Fibroblast of lung (primary cell): ENCODE data around the gene NLRP3.

Experiments used
- CTCF ChIP-seq, 2 donors: IDR thresholded peaks in 1 of 2; conservative IDR thresholded peaks in 1 of 2; 1 replicate in 1 of 2; 2 replicates in 1 of 2; pipeline ENCODE4 v1.5.1; 2011 to 2012; ENCODE audit warnings: low read length in 2 of 2, control low read depth in 1 of 2, inconsistent platforms in 1 of 2, low read depth in 1 of 2, mild to moderate bottlenecking in 1 of 2
- EZH2 ChIP-seq: IDR thresholded peaks from 2 replicates; pipeline ENCODE4 v1.5.1; 2012; ENCODE audit warnings: low read length, control low read depth, mild to moderate bottlenecking; ENCODE audit errors: missing control alignments

GRCh38 chr1:247406014-247406656 lies 9.8 kb upstream of the NLRP3 start:
- no peak for TF ChIP-seq CTCF (conservative IDR thresholded peaks at IDR 0.05 in 1 of 2, IDR thresholded peaks at IDR 0.05 in 1 of 2; ENCODE audit: low read depth in 1 of 2, low read length in 2 of 2)
- no peak for TF ChIP-seq EZH2
